DOHH2 (cell line): ENCODE measurements around the gene MOB1B.

Source experiments
- CTCF ChIP-seq: fragments of 200-600 bp; sonication (generic); IDR thresholded peaks from one replicate; pipeline ENCODE4 v1.5.1; 2014; ENCODE audit warnings: antibody characterized with exemption, mild to moderate bottlenecking, low read depth, low read length; ENCODE audit not compliant: poor library complexity, severe bottlenecking
- EZH2phosphoT487 ChIP-seq: fragments of 200-600 bp; sonication (generic); IDR thresholded peaks from 2 replicates; pipeline ENCODE4 v1.6.1; 2017; ENCODE audit warnings: borderline replicate concordance, mild to moderate bottlenecking, antibody characterized with exemption, low read length, moderate library complexity, mixed read lengths

- TF ChIP-seq CTCF: no peak
- TF ChIP-seq EZH2phosphoT487: no peak
Observed at GRCh38 chr4:70945452-70946055, 43.4 kb downstream of the MOB1B start.
